BJ (cell line): ENCODE data around the gene NPHS1. TPM values are rescaled to one million over a fixed set of nuclear protein-coding genes. Genes with fewer than 3 reads are reported as not detected.

Experiments used
- CTCF ChIA-PET: fragments of 350-600 bp; formaldehyde crosslinking; extraction: SDS; loops from one replicate; lab custom pipeline; 2021; ENCODE audit warnings: antibody characterized with exemption, inconsistent platforms; lab: Yijun Ruan, JAX
- POLR2A ChIA-PET: fragments of 300-600 bp; sonication (Branson Sonifier 250); formaldehyde crosslinking; extraction: SDS; loops from one replicate; lab custom pipeline; 2021; ENCODE audit warnings: antibody characterized with exemption; lab: Charles Lee
- DNase-seq: peaks from one replicate; pipeline ENCODE4 v3.0.0-alpha.2; 2011; ENCODE audit warnings: low read depth
- H3K27me3 ChIP-seq: 2 replicates; pipeline ENCODE4 v1.6.0; 2011; ENCODE audit warnings: low read length; ENCODE audit not compliant: control insufficient read depth, insufficient read depth
- H3K36me3 ChIP-seq: 2 replicates; pipeline ENCODE4 v1.5.1; 2011; ENCODE audit warnings: low read length; ENCODE audit not compliant: control insufficient read depth, insufficient read depth
- H3K4me3 ChIP-seq: 2 replicates; pipeline ENCODE4 v1.5.1; 2011; ENCODE audit warnings: low read depth, mild to moderate bottlenecking, control low read depth, low read length
- polyA plus RNA-seq: library from polyadenylated mRNA; depleted of rRNA; stranded (reverse); fragments of >200 nt; gene quantifications from 2 replicates; pipeline ENCODE4 v1.2.3, GENCODE V29; 2011
- TF ChIP-seq, protein P1 (sequence below): IDR thresholded peaks from 2 replicates; pipeline ENCODE4 v1.5.1; 2011; ENCODE audit warnings: low read depth, mild to moderate bottlenecking, control low read depth, inconsistent platforms, low read length, moderate library complexity; ENCODE audit not compliant: insufficient read depth

The NPHS1 gene
- polyA plus RNA-seq, 1 experiment, result not detected

DNA sequence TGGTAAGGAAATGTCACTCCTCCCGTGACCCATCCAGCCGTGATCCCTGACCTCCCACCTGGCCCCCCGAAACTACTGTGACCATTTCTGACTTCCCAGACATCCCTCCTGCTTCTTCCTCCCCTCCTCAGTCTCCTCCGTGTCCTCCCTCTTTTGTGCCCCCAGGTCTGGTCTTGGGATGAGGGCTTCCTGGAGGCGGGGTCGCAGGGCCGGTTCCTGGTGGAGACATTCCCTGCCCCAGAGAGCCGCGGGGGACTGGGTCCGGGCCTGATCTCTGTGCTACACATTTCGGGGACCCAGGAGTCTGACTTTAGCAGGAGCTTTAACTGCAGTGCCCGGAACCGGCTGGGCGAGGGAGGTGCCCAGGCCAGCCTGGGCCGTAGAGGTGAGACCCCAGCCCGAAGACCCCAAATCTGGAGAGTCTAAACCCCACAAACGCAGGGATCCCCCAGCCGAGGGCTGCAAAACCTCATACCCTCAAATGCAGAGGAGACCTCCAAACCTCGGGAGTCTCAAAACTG, 9.4 kb upstream of the NPHS1 start:
- TF ChIP-seq, protein P1, sequence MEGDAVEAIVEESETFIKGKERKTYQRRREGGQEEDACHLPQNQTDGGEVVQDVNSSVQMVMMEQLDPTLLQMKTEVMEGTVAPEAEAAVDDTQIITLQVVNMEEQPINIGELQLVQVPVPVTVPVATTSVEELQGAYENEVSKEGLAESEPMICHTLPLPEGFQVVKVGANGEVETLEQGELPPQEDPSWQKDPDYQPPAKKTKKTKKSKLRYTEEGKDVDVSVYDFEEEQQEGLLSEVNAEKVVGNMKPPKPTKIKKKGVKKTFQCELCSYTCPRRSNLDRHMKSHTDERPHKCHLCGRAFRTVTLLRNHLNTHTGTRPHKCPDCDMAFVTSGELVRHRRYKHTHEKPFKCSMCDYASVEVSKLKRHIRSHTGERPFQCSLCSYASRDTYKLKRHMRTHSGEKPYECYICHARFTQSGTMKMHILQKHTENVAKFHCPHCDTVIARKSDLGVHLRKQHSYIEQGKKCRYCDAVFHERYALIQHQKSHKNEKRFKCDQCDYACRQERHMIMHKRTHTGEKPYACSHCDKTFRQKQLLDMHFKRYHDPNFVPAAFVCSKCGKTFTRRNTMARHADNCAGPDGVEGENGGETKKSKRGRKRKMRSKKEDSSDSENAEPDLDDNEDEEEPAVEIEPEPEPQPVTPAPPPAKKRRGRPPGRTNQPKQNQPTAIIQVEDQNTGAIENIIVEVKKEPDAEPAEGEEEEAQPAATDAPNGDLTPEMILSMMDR, result no peak
- H3K36me3 ChIP-seq, result no peaks in the 10 kb centered on the region
- POLR2A ChIA-PET, result no interaction called here
- H3K4me3 ChIP-seq, result no peak overlapping the region
- DNase-seq, result no peak
- peaks cover 38% of the 10 kb centered on the region for H3K27me3 ChIP-seq
- CTCF ChIA-PET, result interaction anchor here (1.0 kb wide), 1 partner anchor 28 kb away, joined by 3 read pairs; no protein-coding TSS in a partner anchor

DNA sequence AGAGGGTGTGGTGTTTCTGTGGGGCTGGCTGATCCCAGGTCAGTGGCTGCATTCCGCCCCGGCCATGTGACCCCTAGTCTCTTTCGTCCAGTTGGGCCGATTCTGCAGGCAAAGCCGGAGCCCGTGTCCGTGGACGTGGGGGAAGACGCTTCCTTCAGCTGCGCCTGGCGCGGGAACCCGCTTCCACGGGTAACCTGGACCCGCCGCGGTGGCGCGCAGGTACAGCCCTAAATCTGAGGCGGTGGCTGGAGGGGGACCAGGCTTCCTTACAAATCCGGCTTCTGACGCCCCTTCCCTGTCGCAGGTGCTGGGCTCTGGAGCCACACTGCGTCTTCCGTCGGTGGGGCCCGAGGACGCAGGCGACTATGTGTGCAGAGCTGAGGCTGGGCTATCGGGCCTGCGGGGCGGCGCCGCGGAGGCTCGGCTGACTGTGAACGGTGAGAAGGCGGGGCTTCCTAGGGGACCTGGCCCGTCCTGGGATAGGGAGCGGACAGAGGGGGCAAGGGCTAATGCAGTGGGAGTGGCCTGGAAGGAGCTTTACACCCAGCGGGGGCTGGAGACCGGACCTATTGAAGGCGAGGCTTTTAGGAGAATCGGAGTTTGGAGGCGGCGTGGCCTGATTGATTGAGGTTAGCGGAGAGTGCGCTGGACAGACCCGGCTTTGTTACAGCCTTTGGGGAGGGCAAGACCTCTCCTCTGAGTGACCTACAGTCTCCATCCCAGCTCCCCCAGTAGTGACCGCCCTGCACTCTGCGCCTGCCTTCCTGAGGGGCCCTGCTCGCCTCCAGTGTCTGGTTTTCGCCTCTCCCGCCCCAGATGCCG, 8.7 kb upstream of the NPHS1 start:
- H3K4me3 ChIP-seq, result no peak overlapping the region
- peaks cover 42% of the 10 kb centered on the region for H3K27me3 ChIP-seq
- DNase-seq, result no peak
- ChIA-PET CTCF (interaction anchor here (0.8 to 1.0 kb wide), 3 partner anchors 9 to 70 kb away, joined by 3 read pairs; no protein-coding TSS in a partner anchor), POLR2A (no interaction called here)
- H3K36me3 ChIP-seq, result no peaks in the 10 kb centered on the region
- TF ChIP-seq, protein P1, result no peak

DNA sequence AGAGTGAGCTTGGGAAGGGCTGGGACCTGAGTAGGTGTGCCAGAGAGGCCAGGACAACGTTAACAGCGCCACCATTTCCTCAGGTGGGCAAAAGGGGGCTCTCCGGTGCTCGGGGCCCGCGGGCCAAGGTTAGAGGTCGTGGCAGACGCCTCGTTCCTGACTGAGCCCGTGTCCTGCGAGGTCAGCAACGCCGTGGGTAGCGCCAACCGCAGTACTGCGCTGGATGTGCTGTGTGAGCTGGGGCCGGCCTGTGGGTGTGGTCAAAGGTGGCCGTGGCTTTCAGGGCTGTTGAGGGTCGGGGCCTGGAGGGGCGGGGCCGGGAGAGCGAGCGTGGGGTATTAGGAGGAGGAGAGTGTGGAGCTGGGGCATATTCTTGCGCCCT, 8.1 kb upstream of the NPHS1 start:
- peaks cover 40% of the 10 kb centered on the region for H3K27me3 ChIP-seq
- ChIA-PET POLR2A (no interaction called here), CTCF (interaction anchor here (0.8 to 1.0 kb wide), 3 partner anchors 9 to 71 kb away, joined by 3 read pairs; no protein-coding TSS in a partner anchor)
- no peaks in the 10 kb centered on the region for H3K36me3 ChIP-seq
- TF ChIP-seq, protein P1, result no peak
- no peak overlapping the region for H3K4me3 ChIP-seq
- no peak for DNase-seq

DNA sequence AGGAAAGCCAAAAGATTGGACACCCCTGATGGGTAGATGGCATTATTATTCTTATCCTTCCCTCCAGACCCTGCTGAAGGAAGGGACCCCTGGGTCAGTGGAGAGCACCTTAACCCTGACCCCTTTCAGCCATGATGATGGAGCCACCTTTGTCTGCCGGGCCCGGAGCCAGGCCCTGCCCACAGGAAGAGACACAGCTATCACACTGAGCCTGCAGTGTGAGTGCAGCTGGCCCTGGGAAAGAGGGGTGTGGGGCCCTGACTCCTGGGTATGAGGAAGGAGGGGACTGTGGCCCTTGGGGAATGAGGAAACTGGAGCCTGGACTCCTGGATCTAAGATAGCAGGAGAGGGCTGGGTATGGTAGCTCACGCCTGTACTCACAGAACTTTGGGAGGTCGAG, 7.1 kb upstream of the NPHS1 start:
- ChIA-PET POLR2A (no interaction called here), CTCF (interaction anchor here (1.0 kb wide), 1 partner anchor 72 kb away, joined by 3 read pairs; no protein-coding TSS in a partner anchor)
- TF ChIP-seq, protein P1, result no peak
- no peak overlapping the region for H3K4me3 ChIP-seq
- H3K27me3 ChIP-seq, result peaks cover 45% of the 10 kb centered on the region
- no peak for DNase-seq
- H3K36me3 ChIP-seq, result no peaks in the 10 kb centered on the region

DNA sequence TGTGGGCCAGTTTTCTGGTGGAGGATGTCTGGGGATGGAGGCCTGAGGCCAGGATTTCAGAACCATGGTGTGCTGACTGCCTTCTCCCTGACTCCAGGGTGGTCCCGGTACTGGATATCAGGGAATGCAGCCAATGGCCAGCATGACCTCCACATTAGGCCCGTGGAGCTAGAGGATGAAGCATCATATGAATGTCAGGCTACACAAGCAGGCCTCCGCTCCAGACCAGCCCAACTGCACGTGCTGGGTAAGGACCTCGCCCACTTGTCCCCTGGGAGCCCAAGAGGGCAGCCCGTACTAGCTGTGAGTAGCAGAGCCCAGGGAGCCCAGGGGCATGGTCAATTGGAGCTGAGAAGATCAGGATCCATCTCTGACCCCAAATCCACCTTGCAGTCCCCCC, 6.0 kb upstream of the NPHS1 start:
- TF ChIP-seq, protein P1, result no peak
- ChIA-PET POLR2A (no interaction called here), CTCF (no interaction called here)
- H3K4me3 ChIP-seq, result no peak overlapping the region
- H3K36me3 ChIP-seq, result no peaks in the 10 kb centered on the region
- DNase-seq, result no peak
- H3K27me3 ChIP-seq, result peaks cover 45% of the 10 kb centered on the region
